Suprapubic skin (tissue), 4 donors: ENCODE results near the gene SMARCA4. TPM values are rescaled to one million over a fixed set of nuclear protein-coding genes. Genes with fewer than 3 reads are reported as not detected.

Experiments used
- DNase-seq, 2 donors: peaks; one replicate each; pipeline ENCODE4 v3.0.0-alpha.2; 2019; ENCODE audit warnings: low spot score in 2 of 2
- H3K27ac ChIP-seq: fragments of 200-600 bp; sonication (generic); one replicate; pipeline ENCODE4 v1.5.1; 2019
- H3K27me3 ChIP-seq: fragments of 200-600 bp; sonication (generic); one replicate; pipeline ENCODE4 v1.5.1; 2019
- H3K36me3 ChIP-seq: fragments of 200-600 bp; sonication (generic); one replicate; pipeline ENCODE4 v1.5.1; 2019
- H3K4me1 ChIP-seq: fragments of 200-600 bp; sonication (generic); one replicate; pipeline ENCODE4 v1.5.1; 2019
- H3K4me3 ChIP-seq: fragments of 200-600 bp; sonication (generic); one replicate; pipeline ENCODE4 v1.5.1; 2019; ENCODE audit warnings: mild to moderate bottlenecking
- H3K9me3 ChIP-seq: fragments of 200-600 bp; sonication (generic); one replicate; pipeline ENCODE4 v1.5.1; 2019
- CTCF ChIP-seq, 2 donors: fragments of 200-600 bp in 1 of 2; fragments of 450-650 bp in 1 of 2; sonication (generic) in 1 of 2; IDR thresholded peaks; one replicate each; pipeline ENCODE4 v1.5.1; 2016 to 2019; ENCODE audit warnings: antibody characterized with exemption in 2 of 2, mild to moderate bottlenecking in 1 of 2, moderate library complexity in 1 of 2
- EP300 ChIP-seq: sonication (generic); formaldehyde crosslinking; IDR thresholded peaks from one replicate; pipeline ENCODE4 v1.6.1; 2017; ENCODE audit warnings: antibody characterized with exemption
- POLR2A ChIP-seq, 2 donors: fragments of 450-650 bp; IDR thresholded peaks; one replicate each; pipeline ENCODE4 v1.6.1; 2017; ENCODE audit warnings: antibody characterized with exemption in 2 of 2, mild to moderate bottlenecking in 2 of 2, moderate library complexity in 2 of 2
- POLR2AphosphoS5 ChIP-seq, 3 donors: sonication (generic); formaldehyde crosslinking; IDR thresholded peaks; one replicate each; pipeline ENCODE4 v1.6.1; 2017; ENCODE audit warnings: antibody characterized with exemption in 3 of 3
- WGBS: methylation state at CpG from one replicate; pipeline ENCODE4 v1.1.5; 2018; 5-methylcytosine and 5-hydroxymethylcytosine counted together
- total RNA-seq, 4 donors: library from RNA; depleted of rRNA; stranded (reverse); fragments of >200 nt; gene quantifications; one replicate each; pipeline ENCODE4 v1.1.0, GENCODE V29; 2016

SMARCA4 gene
- total RNA-seq, 4 donors from 2014 or later: 85.2 to 142 (median 101) TPM

- H3K36me3 ChIP-seq: peaks cover 89% of the 10 kb centered on the region
- H3K4me1 ChIP-seq: no peaks in the 10 kb centered on the region
- no peaks in the 10 kb centered on the region for H3K9me3 ChIP-seq
- H3K4me3 ChIP-seq: no peak overlapping the region
- 80% methylated on average over 6 of the region's 6 CpGs for WGBS
- no peaks in the 10 kb centered on the region for H3K27me3 ChIP-seq
- TF ChIP-seq POLR2A (IDR thresholded peaks at IDR 0.05) (no peak), CTCF (IDR thresholded peaks at IDR 0.05) (no peak), EP300 (no peak), POLR2AphosphoS5 (IDR thresholded peaks at IDR 0.05) (no peak)
- no peak overlapping the region for H3K27ac ChIP-seq
- DNase-seq: no peak
Measured at GRCh38 chr19:10998045-10998533, 37.3 kb downstream of the SMARCA4 start.

GRCh38 chr19:10998666-10999065 lies 37.8 kb downstream of the SMARCA4 start:
- 94% methylated on average over 7 of the region's 7 CpGs for WGBS
- TF ChIP-seq EP300 (no peak), POLR2AphosphoS5 (IDR thresholded peaks at IDR 0.05) (no peak), CTCF (IDR thresholded peaks at IDR 0.05) (no peak), POLR2A (IDR thresholded peaks at IDR 0.05) (no peak)
- H3K27me3 ChIP-seq: no peaks in the 10 kb centered on the region
- no peak overlapping the region for H3K27ac ChIP-seq
- H3K4me3 ChIP-seq: no peak overlapping the region
- peaks cover 89% of the 10 kb centered on the region for H3K36me3 ChIP-seq
- H3K9me3 ChIP-seq: no peaks in the 10 kb centered on the region
- no peak for DNase-seq
- H3K4me1 ChIP-seq: no peaks in the 10 kb centered on the region

GRCh38 chr19:11005521-11005920 lies 44.7 kb downstream of the SMARCA4 start:
- peaks cover 83% of the 10 kb centered on the region for H3K36me3 ChIP-seq

GRCh38 chr19:11007385-11007784 lies 46.6 kb downstream of the SMARCA4 start:
- no peak for DNase-seq
- Histone ChIP-seq H3K27ac (no peak overlapping the region), H3K36me3 (peaks cover 89% of the 10 kb centered on the region), H3K9me3 (no peaks in the 10 kb centered on the region), H3K4me3 (no peak overlapping the region), H3K4me1 (no peaks in the 10 kb centered on the region), H3K27me3 (no peaks in the 10 kb centered on the region)
- 88% methylated on average over 5 of the region's 5 CpGs for WGBS
- no peak for TF ChIP-seq POLR2AphosphoS5 (IDR thresholded peaks at IDR 0.05)
- no peak for TF ChIP-seq CTCF (IDR thresholded peaks at IDR 0.05)
- TF ChIP-seq POLR2A (IDR thresholded peaks at IDR 0.05): no peak
- no peak for TF ChIP-seq EP300

More at GRCh38 chr19:11005521-11005920, 44.7 kb downstream of the SMARCA4 start:
- Histone ChIP-seq H3K4me3 (no peak overlapping the region), H3K9me3 (no peaks in the 10 kb centered on the region), H3K4me1 (no peaks in the 10 kb centered on the region), H3K27me3 (no peaks in the 10 kb centered on the region), H3K27ac (no peak overlapping the region)
- WGBS: 88% methylated on average over 5 of the region's 5 CpGs
- TF ChIP-seq CTCF (IDR thresholded peaks at IDR 0.05) (no peak), EP300 (no peak), POLR2AphosphoS5 (IDR thresholded peaks at IDR 0.05) (no peak), POLR2A (IDR thresholded peaks at IDR 0.05) (no peak)
- no peak for DNase-seq

GRCh38 chr19:11007962-11008532 lies 47.2 kb downstream of the SMARCA4 start:
- no peak for TF ChIP-seq POLR2A (IDR thresholded peaks at IDR 0.05)
- no peak for TF ChIP-seq CTCF (IDR thresholded peaks at IDR 0.05)
- TF ChIP-seq POLR2AphosphoS5 (IDR thresholded peaks at IDR 0.05): no peak
- TF ChIP-seq EP300: no peak
- DNase-seq: no peak
- H3K36me3 ChIP-seq: peaks cover 89% of the 10 kb centered on the region
- no peaks in the 10 kb centered on the region for H3K27me3 ChIP-seq
- H3K27ac ChIP-seq: no peak overlapping the region
- H3K4me1 ChIP-seq: no peaks in the 10 kb centered on the region
- no peaks in the 10 kb centered on the region for H3K9me3 ChIP-seq
- H3K4me3 ChIP-seq: no peak overlapping the region
- 95% methylated on average over 12 of the region's 14 CpGs for WGBS
